ENCODE results near the gene RNF150. TPM values are rescaled to one million over a fixed set of nuclear protein-coding genes. Genes with fewer than 3 reads are reported as not detected.
"Not testable (repeated sequence)": the region's sequence is repeated elsewhere in the genome, so short reads cannot be mapped to it uniquely, and the experiment has no call there.

RNF150 gene
- total RNA-seq, 4 donors from 2014 or later, result 0.65 to 4.8 (median 1.7) TPM

GRCh38 chr4:140829825-140830224 is 303.4 kb downstream of the RNF150 start:
- TF ChIP-seq POLR2A (IDR thresholded peaks at IDR 0.05), result no peak
- no peak for TF ChIP-seq CTCF (IDR thresholded peaks at IDR 0.05)
- no peak overlapping the region for H3K4me3 ChIP-seq (ENCODE audit: low read depth, poor library complexity, severe bottlenecking)
- DNase-seq (ENCODE audit: low spot score in 2 of 2), result no peak
- intact Hi-C loops (cut with DNase I; ENCODE audit: low total_unique reads), result no loop called here

GRCh38 chr4:140826701-140827027 is 306.6 kb downstream of the RNF150 start:
- intact Hi-C loops (cut with DNase I; ENCODE audit: low total_unique reads), result no loop called here
- WGBS, 2 donors, result 94 to 97% methylated on average over 2 of the region's 2 CpGs
- TF ChIP-seq CTCF (IDR thresholded peaks at IDR 0.05) (no peak), POLR2A (IDR thresholded peaks at IDR 0.05) (no peak)
- no peak overlapping the region for H3K4me3 ChIP-seq (ENCODE audit: low read depth, poor library complexity, severe bottlenecking)
- DNase-seq (ENCODE audit: low spot score in 2 of 2), result no peak

DNA sequence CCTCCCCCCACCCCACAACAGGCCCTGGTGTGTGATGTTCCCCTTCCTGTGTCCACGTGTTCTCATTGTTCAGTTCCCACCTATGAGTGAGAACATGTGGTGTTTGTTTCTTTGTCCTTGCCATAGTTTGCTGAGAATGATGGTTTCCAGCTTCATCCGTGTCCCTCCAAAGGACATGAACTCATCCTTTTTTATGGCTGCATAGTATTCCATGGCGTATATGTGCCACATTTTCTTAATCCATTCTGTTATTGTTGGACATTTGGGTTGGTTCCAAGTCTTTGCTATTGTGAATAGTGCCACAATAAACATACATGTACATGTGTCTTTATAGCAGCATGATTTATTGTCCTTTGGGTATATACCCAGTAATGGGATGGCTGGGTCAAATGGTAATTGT is 312.7 kb downstream of the RNF150 start:
- H3K4me3 ChIP-seq (ENCODE audit: low read depth, poor library complexity, severe bottlenecking); DNase-seq (ENCODE audit: low spot score in 2 of 2); intact Hi-C loops (cut with DNase I; ENCODE audit: low total_unique reads): not testable (repeated sequence)
- WGBS, 2 donors, result 82 to 89% methylated on average over 3 of the region's 3 CpGs

- WGBS, 2 donors, result 79 to 97% methylated on average over 1 of the region's 1 CpG
- H3K4me3 ChIP-seq (ENCODE audit: low read depth, poor library complexity, severe bottlenecking), result no peak overlapping the region
- intact Hi-C loops (cut with DNase I; ENCODE audit: low total_unique reads), result no loop called here
- no peak for DNase-seq (ENCODE audit: low spot score in 2 of 2)
- TF ChIP-seq CTCF (IDR thresholded peaks at IDR 0.05), result no peak
- TF ChIP-seq POLR2A (IDR thresholded peaks at IDR 0.05), result no peak
These were observed 313.7 kb downstream of the RNF150 start for GRCh38 chr4:140819610-140820009.

DNA sequence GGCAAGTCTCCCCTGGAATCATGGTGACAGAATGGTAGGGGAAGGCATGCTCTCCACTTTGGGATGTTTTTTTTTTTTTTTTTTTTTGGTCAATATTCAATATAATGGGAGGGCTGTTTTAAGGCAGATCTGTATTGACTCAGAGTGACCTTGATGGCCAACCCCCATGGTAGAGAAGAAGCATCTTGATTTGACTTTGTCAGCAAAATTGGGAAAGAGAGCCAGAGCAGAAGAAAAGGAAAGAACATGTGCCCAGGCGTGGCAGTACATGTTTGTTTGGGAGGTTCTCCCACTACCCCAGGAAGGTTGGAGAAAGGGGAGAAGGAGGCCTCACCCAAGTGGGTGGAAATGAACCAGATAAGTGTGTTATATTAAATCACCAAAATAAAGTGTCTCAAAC is 314.8 kb downstream of the RNF150 start:
- 62 to 68% methylated on average over 1 of the region's 1 CpG for whole genome bisulfite sequencing, 2 donors
- TF ChIP-seq POLR2A (IDR thresholded peaks at IDR 0.05), result no peak
- no peak for TF ChIP-seq CTCF (IDR thresholded peaks at IDR 0.05)
- intact Hi-C loops (cut with DNase I; ENCODE audit: low total_unique reads), result no loop called here
- H3K4me3 ChIP-seq (ENCODE audit: low read depth, poor library complexity, severe bottlenecking), result no peak overlapping the region
- DNase-seq (ENCODE audit: low spot score in 2 of 2), result no peak

GRCh38 chr4:140816806-140817510 is 316.3 kb downstream of the RNF150 start:
- DNase-seq (ENCODE audit: low spot score in 2 of 2), result no peak
- H3K4me3 ChIP-seq (ENCODE audit: low read depth, poor library complexity, severe bottlenecking), result no peak overlapping the region
- 68 to 76% methylated on average over 5 of the region's 5 CpGs for WGBS, 2 donors
- no peak for TF ChIP-seq POLR2A (IDR thresholded peaks at IDR 0.05)
- no peak for TF ChIP-seq CTCF (IDR thresholded peaks at IDR 0.05)
- intact Hi-C loops (cut with DNase I; ENCODE audit: low total_unique reads), result no loop called here
